Chondrocyte (in vitro differentiated cells): ENCODE results near the gene ELL. TPM values are rescaled to one million over a fixed set of nuclear protein-coding genes. Genes with fewer than 3 reads are reported as not detected.

Source experiments
- DNase-seq: peaks from one replicate; pipeline ENCODE4 v3.0.0; 2021; ENCODE audit warnings: mixed read lengths, low spot score
- H3K27ac Mint-ChIP-seq: one replicate; pipeline ENCODE4 v1.8.0; 2021; ENCODE audit warnings: mild to moderate bottlenecking, moderate library complexity, mixed read lengths; ENCODE audit not compliant: unreplicated experiment
- H3K27me3 Mint-ChIP-seq: 2 replicates; pipeline ENCODE4 v1.8.0; 2021; ENCODE audit warnings: low read depth, mixed read lengths
- H3K36me3 Mint-ChIP-seq: 2 replicates; pipeline ENCODE4 v1.8.0; 2021; ENCODE audit warnings: low read depth, mixed read lengths
- H3K4me1 Mint-ChIP-seq: 2 replicates; pipeline ENCODE4 v1.8.0; 2021; ENCODE audit warnings: low read depth, mild to moderate bottlenecking, mixed read lengths
- H3K4me3 Mint-ChIP-seq: one replicate; pipeline ENCODE4 v1.8.0; 2021; ENCODE audit warnings: mild to moderate bottlenecking, moderate library complexity, mixed read lengths; ENCODE audit not compliant: unreplicated experiment
- H3K9me3 Mint-ChIP-seq: 2 replicates; pipeline ENCODE4 v1.8.0; 2021; ENCODE audit warnings: low read depth, mixed read lengths
- CTCF ChIP-seq: fragments of 200-600 bp; sonication (generic); IDR thresholded peaks from 2 replicates; pipeline ENCODE4 v1.5.0; 2021; ENCODE audit warnings: antibody characterized with exemption, mild to moderate bottlenecking, moderate library complexity
- total RNA-seq: library from RNA; stranded (reverse); gene quantifications from 3 replicates; pipeline ENCODE4 v1.2.1, GENCODE V29; 2021

The ELL gene
- total RNA-seq, 1 donor from 2014 or later: 14.0 TPM

GRCh38 chr19:18435178-18435841 is 86.6 kb downstream of the ELL start:
- no peak for DNase-seq
- Mint-ChIP-seq H3K36me3 (no peaks in the 10 kb centered on the region), H3K27ac (no peak overlapping the region), H3K4me3 (no peak overlapping the region), H3K9me3 (no peaks in the 10 kb centered on the region), H3K27me3 (no peaks in the 10 kb centered on the region), H3K4me1 (peaks cover 37% of the 10 kb centered on the region)
- TF ChIP-seq CTCF: no peak

GRCh38 chr19:18434411-18435175 is 87.3 kb downstream of the ELL start:
- no peak for DNase-seq
- Mint-ChIP-seq H3K27ac (no peak overlapping the region), H3K4me1 (peaks cover 30% of the 10 kb centered on the region), H3K36me3 (no peaks in the 10 kb centered on the region), H3K4me3 (peak overlapping the region; percentile 55), H3K27me3 (no peaks in the 10 kb centered on the region), H3K9me3 (no peaks in the 10 kb centered on the region)
- no peak for TF ChIP-seq CTCF

- Mint-ChIP-seq H3K9me3 (no peaks in the 10 kb centered on the region), H3K27me3 (no peaks in the 10 kb centered on the region), H3K36me3 (no peaks in the 10 kb centered on the region), H3K4me3 (peak overlapping the region; percentile 55), H3K4me1 (peaks cover 23% of the 10 kb centered on the region), H3K27ac (no peak overlapping the region)
- TF ChIP-seq CTCF: no peak
- DNase-seq: no peak
These were observed 88.0 kb downstream of the ELL start for GRCh38 chr19:18433735-18434398.

GRCh38 chr19:18433015-18433691 is 88.7 kb downstream of the ELL start:
- Mint-ChIP-seq H3K27ac (no peak overlapping the region), H3K9me3 (no peaks in the 10 kb centered on the region), H3K27me3 (no peaks in the 10 kb centered on the region), H3K4me1 (peaks cover 16% of the 10 kb centered on the region), H3K36me3 (no peaks in the 10 kb centered on the region), H3K4me3 (no peak overlapping the region)
- TF ChIP-seq CTCF: no peak
- DNase-seq: no peak
